Measurements from ENCODE around the gene PCDHGA9. TPM values are rescaled to one million over a fixed set of nuclear protein-coding genes. Genes with fewer than 3 reads are reported as not detected.

PCDHGA9 gene
- polyA plus RNA-seq, 3 donors, result not detected

GRCh38 chr5:141369994-141370848 is 32.4 kb upstream of the PCDHGA9 start, which contains the start of gene PCDHGB3:
Gene PCDHGB3, plus strand, starts transcription at chr5:141370242. Its CDS starts 153 bp downstream, at chr5:141370395.
- intact Hi-C loops (cut with micrococcal nuclease), result no loop called here
- Mint-ChIP-seq H3K27ac (no peak within 1 kb of the TSS), H3K27me3 (ENCODE audit: low read depth in 3 of 3) (peaks cover 60 to 78% (median 75%) of the 10 kb centered on the region in 3 donors)

More at GRCh38 chr5:141369994-141370848, 32.4 kb upstream of the PCDHGA9 start, which contains the start of gene PCDHGB3:
- peak within 1 kb of the TSS; percentile 58 for H3K4me2 ChIP-seq (replicated peaks; ENCODE audit: extremely low read depth, low read length, poor library complexity, severe bottlenecking)
- H3K9me3 ChIP-seq (replicated peaks in 1 of 2; ENCODE audit: control insufficient read depth in 1 of 2, insufficient read depth in 1 of 2, low read length in 2 of 2), result peaks cover 59 to 66% of the 10 kb centered on the region in 2 donors
- H3K27me3 ChIP-seq (ENCODE audit: control insufficient read depth in 2 of 2, insufficient read depth in 2 of 2, low read length in 2 of 2), result peaks cover 44 to 100% of the 10 kb centered on the region in 2 donors
- no peaks in the 10 kb centered on the region for H3K4me1 ChIP-seq (ENCODE audit: control insufficient read depth in 1 of 2, insufficient read depth in 2 of 2, low read length in 2 of 2)
- no peak within 1 kb of the TSS for H2AFZ ChIP-seq (ENCODE audit: insufficient read depth, low read depth, low read length, poor library complexity, severe bottlenecking)
- H3K4me3 ChIP-seq (replicated peaks in 1 of 3; ENCODE audit: low read depth in 2 of 3, low read length in 3 of 3), result peak within 1 kb of the TSS in 2 of 3 experiments; percentile 8 to 53
- no peaks in the 10 kb centered on the region for H3K36me3 ChIP-seq (replicated peaks in 1 of 2; ENCODE audit: control insufficient read depth in 1 of 2, insufficient read depth in 2 of 2, low read length in 2 of 2)
- no peaks in the 10 kb centered on the region for H3K79me2 ChIP-seq (ENCODE audit: insufficient read depth, low read length)
- no peak within 1 kb of the TSS for H3K27ac ChIP-seq (ENCODE audit: low read depth in 1 of 2, low read length in 2 of 2)
- WGBS (ENCODE audit: insufficient coverage), result 19% methylated on average over 30 of the region's 32 CpGs
- Mint-ChIP-seq H3K36me3 (peaks cover 6 to 12% of the 10 kb centered on the region in 2 donors), H3K4me1 (peaks cover 8% of the 10 kb centered on the region), H3K4me3 (peak within 1 kb of the TSS; percentile 68 to 88), H3K9me3 (peaks cover 44 to 79% (median 68%) of the 10 kb centered on the region in 7 donors)
- TF ChIP-seq, protein P1, sequence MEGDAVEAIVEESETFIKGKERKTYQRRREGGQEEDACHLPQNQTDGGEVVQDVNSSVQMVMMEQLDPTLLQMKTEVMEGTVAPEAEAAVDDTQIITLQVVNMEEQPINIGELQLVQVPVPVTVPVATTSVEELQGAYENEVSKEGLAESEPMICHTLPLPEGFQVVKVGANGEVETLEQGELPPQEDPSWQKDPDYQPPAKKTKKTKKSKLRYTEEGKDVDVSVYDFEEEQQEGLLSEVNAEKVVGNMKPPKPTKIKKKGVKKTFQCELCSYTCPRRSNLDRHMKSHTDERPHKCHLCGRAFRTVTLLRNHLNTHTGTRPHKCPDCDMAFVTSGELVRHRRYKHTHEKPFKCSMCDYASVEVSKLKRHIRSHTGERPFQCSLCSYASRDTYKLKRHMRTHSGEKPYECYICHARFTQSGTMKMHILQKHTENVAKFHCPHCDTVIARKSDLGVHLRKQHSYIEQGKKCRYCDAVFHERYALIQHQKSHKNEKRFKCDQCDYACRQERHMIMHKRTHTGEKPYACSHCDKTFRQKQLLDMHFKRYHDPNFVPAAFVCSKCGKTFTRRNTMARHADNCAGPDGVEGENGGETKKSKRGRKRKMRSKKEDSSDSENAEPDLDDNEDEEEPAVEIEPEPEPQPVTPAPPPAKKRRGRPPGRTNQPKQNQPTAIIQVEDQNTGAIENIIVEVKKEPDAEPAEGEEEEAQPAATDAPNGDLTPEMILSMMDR (IDR thresholded peaks at IDR 0.05), result no peak
- H4K20me1 ChIP-seq (ENCODE audit: insufficient read depth, low read length), result no peaks in the 10 kb centered on the region
- no peak within 1 kb of the TSS for H3K9ac ChIP-seq (ENCODE audit: insufficient read depth, low read length, poor library complexity, severe bottlenecking)
- no peak for DNase-seq
